22Rv1 (cell line): Measurements from ENCODE around the gene FBH1.
"Not testable (repeated sequence)": the region's sequence is repeated elsewhere in the genome, so short reads cannot be mapped to it uniquely, and the experiment has no call there.

Experiments used
- H3K27ac ChIP-seq: fragments of 450-650 bp; 2 replicates; pipeline ENCODE4 v1.5.1; 2017
- CTCF ChIP-seq: fragments of 450-650 bp; IDR thresholded peaks from 2 replicates; pipeline ENCODE4 v1.5.1; 2017; ENCODE audit warnings: mild to moderate bottlenecking
- ZFX ChIP-seq: fragments of 450-650 bp; IDR thresholded peaks from 2 replicates; pipeline ENCODE4 v1.6.1; 2017; ENCODE audit warnings: antibody characterized with exemption, borderline replicate concordance

The FBH1 gene

GRCh38 chr10:5869156-5869555 lies 20.9 kb upstream of the FBH1 start:
- no peak overlapping the region for H3K27ac ChIP-seq
- no peak for TF ChIP-seq CTCF
- TF ChIP-seq ZFX = no peak

- H3K27ac ChIP-seq = no peak overlapping the region
- TF ChIP-seq ZFX = no peak
- TF ChIP-seq CTCF = no peak
These were observed 18.4 kb upstream of the FBH1 start for GRCh38 chr10:5871596-5871995.

- no peak overlapping the region for H3K27ac ChIP-seq
- TF ChIP-seq ZFX (no peak), CTCF (peak; percentile 84)
These were observed 16.5 kb upstream of the FBH1 start for GRCh38 chr10:5873515-5873995.

GRCh38 chr10:5876181-5876768 lies 13.8 kb upstream of the FBH1 start:
- TF ChIP-seq ZFX (no peak), CTCF (no peak)
- no peak overlapping the region for H3K27ac ChIP-seq

- not testable (repeated sequence) for H3K27ac ChIP-seq
These were observed 13.0 kb upstream of the FBH1 start for GRCh38 chr10:5877041-5877440.

- TF ChIP-seq ZFX (no peak), CTCF (no peak)
- no peak overlapping the region for H3K27ac ChIP-seq
These were observed 7.1 kb upstream of the FBH1 start for GRCh38 chr10:5882961-5883360.

- TF ChIP-seq CTCF (no peak; the same call in 1 of the 2 replicates), ZFX (no peak)
- peak overlapping the region; percentile 72 for H3K27ac ChIP-seq
These were observed 4.4 kb upstream of the FBH1 start for GRCh38 chr10:5885619-5886018.

GRCh38 chr10:5887029-5887428 lies 3.0 kb upstream of the FBH1 start:
- H3K27ac ChIP-seq = peak overlapping the region; percentile 72
- TF ChIP-seq CTCF = no peak
- TF ChIP-seq ZFX = no peak
